ENCODE data around the gene AIFM1. TPM values are rescaled to one million over a fixed set of nuclear protein-coding genes. Genes with fewer than 3 reads are reported as not detected.
A peak's percentile ranks its signal among the peaks of the same experiment; 100 is the strongest.

The AIFM1 gene
- total RNA-seq (2014; rRNA removed; shearing (Covaris generic)), result 51.6 and 95.5 TPM in 2 replicates

GRCh38 chrX:130165703-130166502 lies at the start of gene AIFM1:
AIFM1 (minus strand) TSS chrX:130165841; CDS start chrX:130165656, 185 bp downstream.
- in situ Hi-C loops (cut with HindIII; ENCODE audit: low sequenced_read_pairs), result no loop called here
- peak; percentile 88 for DNase-seq (ENCODE audit: low spot score)

- in situ Hi-C loops (cut with HindIII; ENCODE audit: low sequenced_read_pairs), result no loop called here
- DNase-seq (ENCODE audit: low spot score), result no peak
These were observed 47.7 kb upstream of the AIFM1 start for GRCh38 chrX:130213376-130213775.

GRCh38 chrX:130212371-130212770 lies 46.7 kb upstream of the AIFM1 start:
- no peak for DNase-seq (ENCODE audit: low spot score)
- in situ Hi-C loops (cut with HindIII; ENCODE audit: low sequenced_read_pairs), result no loop called here

- DNase-seq (ENCODE audit: low spot score), result no peak
- in situ Hi-C loops (cut with HindIII; ENCODE audit: low sequenced_read_pairs), result no loop called here
These were observed 46.0 kb upstream of the AIFM1 start for GRCh38 chrX:130211415-130212186.

- DNase-seq (ENCODE audit: low spot score), result no peak
- in situ Hi-C loops (cut with HindIII; ENCODE audit: low sequenced_read_pairs), result no loop called here
These were observed 39.0 kb upstream of the AIFM1 start for GRCh38 chrX:130204647-130205046.

- no peak for DNase-seq (ENCODE audit: low spot score)
- in situ Hi-C loops (cut with HindIII; ENCODE audit: low sequenced_read_pairs), result no loop called here
These were observed 31.8 kb upstream of the AIFM1 start for GRCh38 chrX:130197464-130197863.

- in situ Hi-C loops (cut with HindIII; ENCODE audit: low sequenced_read_pairs), result no loop called here
These were observed 30.8 kb upstream of the AIFM1 start for GRCh38 chrX:130196466-130196865.

GRCh38 chrX:130190801-130191200 lies 25.2 kb upstream of the AIFM1 start:
- DNase-seq (ENCODE audit: low spot score), result no peak
- in situ Hi-C loops (cut with HindIII; ENCODE audit: low sequenced_read_pairs), result no loop called here

More at GRCh38 chrX:130196466-130196865, 30.8 kb upstream of the AIFM1 start:
- no peak for DNase-seq (ENCODE audit: low spot score)

GRCh38 chrX:130186651-130187050 lies 21.0 kb upstream of the AIFM1 start:
- no peak for DNase-seq (ENCODE audit: low spot score)
- in situ Hi-C loops (cut with HindIII; ENCODE audit: low sequenced_read_pairs), result no loop called here

- DNase-seq (ENCODE audit: low spot score), result no peak
- in situ Hi-C loops (cut with HindIII; ENCODE audit: low sequenced_read_pairs), result no loop called here
These were observed 19.2 kb upstream of the AIFM1 start for GRCh38 chrX:130184857-130185256.

GRCh38 chrX:130184168-130184567 lies 18.5 kb upstream of the AIFM1 start:
- no peak for DNase-seq (ENCODE audit: low spot score)
- in situ Hi-C loops (cut with HindIII; ENCODE audit: low sequenced_read_pairs), result no loop called here

- no peak for DNase-seq (ENCODE audit: low spot score)
- in situ Hi-C loops (cut with HindIII; ENCODE audit: low sequenced_read_pairs), result no loop called here
These were observed 14.1 kb upstream of the AIFM1 start for GRCh38 chrX:130179579-130180215.

GRCh38 chrX:130179170-130179569 lies 13.5 kb upstream of the AIFM1 start:
- DNase-seq (ENCODE audit: low spot score), result peak; percentile 91
- in situ Hi-C loops (cut with HindIII; ENCODE audit: low sequenced_read_pairs), result no loop called here

- DNase-seq (ENCODE audit: low spot score), result no peak
- in situ Hi-C loops (cut with HindIII; ENCODE audit: low sequenced_read_pairs), result no loop called here
These were observed 11.3 kb upstream of the AIFM1 start for GRCh38 chrX:130176942-130177341.

- no peak for DNase-seq (ENCODE audit: low spot score)
- in situ Hi-C loops (cut with HindIII; ENCODE audit: low sequenced_read_pairs), result no loop called here
These were observed 10.7 kb upstream of the AIFM1 start for GRCh38 chrX:130176354-130176776.

GRCh38 chrX:130174937-130175336 lies 9.3 kb upstream of the AIFM1 start:
- in situ Hi-C loops (cut with HindIII; ENCODE audit: low sequenced_read_pairs), result no loop called here
- DNase-seq (ENCODE audit: low spot score), result no peak

- in situ Hi-C loops (cut with HindIII; ENCODE audit: low sequenced_read_pairs), result no loop called here
These were observed 8.5 kb upstream of the AIFM1 start for GRCh38 chrX:130174045-130174704.

GRCh38 chrX:130173190-130173895 lies 7.7 kb upstream of the AIFM1 start:
- in situ Hi-C loops (cut with HindIII; ENCODE audit: low sequenced_read_pairs), result no loop called here
- peak; percentile 61 for DNase-seq (ENCODE audit: low spot score)

More at GRCh38 chrX:130174045-130174704, 8.5 kb upstream of the AIFM1 start:
- DNase-seq (ENCODE audit: low spot score), result peak; percentile 40
